Stomach (tissue), 9 donors: ENCODE measurements around the gene PKD1. TPM values are rescaled to one million over a fixed set of nuclear protein-coding genes. Genes with fewer than 3 reads are reported as not detected.
A peak's percentile ranks its signal among the peaks of the same experiment; 100 is the strongest.

Experiments
- DNase-seq, 2 donors: peaks; one replicate each; pipeline versions ENCODE4 v3.0.0 to v3.0.0-alpha.2; 2013 to 2019
- H3K27ac ChIP-seq, 5 donors: fragments of 200-600 bp in 4 of 5; sonication (generic) in 4 of 5; one replicate each; pipeline ENCODE4 v1.5.1; 2013 to 2019; ENCODE audit warnings: mild to moderate bottlenecking in 1 of 5, moderate library complexity in 1 of 5
- H3K27me3 ChIP-seq, 3 donors: fragments of 200-600 bp; sonication (generic); one replicate each; pipeline ENCODE4 v1.5.1; 2017 to 2019; ENCODE audit warnings: mixed run types in 1 of 3
- H3K36me3 ChIP-seq, 4 donors: fragments of 200-600 bp; sonication (generic); 1 replicate in 3 of 4; 2 replicates in 1 of 4; pipeline ENCODE4 v1.5.1; 2016 to 2019
- H3K4me1 ChIP-seq, 4 donors: fragments of 200-600 bp; sonication (generic); one replicate each; pipeline ENCODE4 v1.5.1; 2016 to 2019
- H3K4me3 ChIP-seq, 4 donors: fragments of 200-600 bp; sonication (generic) in 3 of 4; one replicate each; pipeline ENCODE4 v1.5.1; 2016 to 2019; ENCODE audit warnings: mild to moderate bottlenecking in 1 of 4
- H3K9me3 ChIP-seq, 4 donors: fragments of 200-600 bp; sonication (generic); one replicate each; pipeline ENCODE4 v1.5.1; 2016 to 2019
- CTCF ChIP-seq, 7 experiments: fragments of 450-650 bp in 4 of 7; fragments of 200-600 bp in 3 of 7; sonication (generic) in 3 of 7; IDR thresholded peaks; one replicate each; pipeline ENCODE4 v1.5.1; 2016 to 2019; ENCODE audit warnings: antibody characterized with exemption in 7 of 7, control low read depth in 2 of 7, mild to moderate bottlenecking in 1 of 7
- EP300 ChIP-seq: sonication (generic); formaldehyde crosslinking; IDR thresholded peaks from one replicate; pipeline ENCODE4 v1.6.1; 2017; ENCODE audit warnings: antibody characterized with exemption
- POLR2A ChIP-seq, 4 donors: fragments of 450-650 bp; IDR thresholded peaks; one replicate each; pipeline ENCODE4 v1.6.1; 2016; ENCODE audit warnings: antibody characterized with exemption in 4 of 4, control low read depth in 2 of 4, mild to moderate bottlenecking in 1 of 4, moderate library complexity in 1 of 4
- POLR2AphosphoS5 ChIP-seq, 3 donors: sonication (generic); formaldehyde crosslinking; IDR thresholded peaks; one replicate each; pipeline ENCODE4 v1.6.1; 2016; ENCODE audit warnings: antibody characterized with exemption in 3 of 3
- WGBS, 5 donors: extraction: QIAGEN DNeasy Blood & Tissue Kit in 3 of 5; methylation state at CpG; one replicate each; pipeline versions ENCODE4 v1.1.5 to v1.1.7; 2013 to 2018; 5-methylcytosine and 5-hydroxymethylcytosine counted together
- intact Hi-C: fragments of 100-400 bp; cut with DNase I; formaldehyde crosslinking; loops from one replicate; pipeline ENCODE4 v1.15.1; 2023; ENCODE audit warnings: low total_unique reads
- polyA plus RNA-seq, 3 donors: library from polyadenylated mRNA; stranded (reverse); fragments of 200-250 nt; gene quantifications; one replicate each; pipeline ENCODE4 v1.2.3, GENCODE V29; 2013
- total RNA-seq, 5 donors: library from RNA; depleted of rRNA; stranded (reverse); fragments of >200 nt; gene quantifications; one replicate each; pipeline versions ENCODE4 v1.1.0 to v1.2.3, GENCODE V29; 2014 to 2016
- donor health status: healthy with polysubstance abuse.
- donor health status: Bipolar disorder and iron deficiency.
- donor health status: healthy.

The PKD1 gene
- total and polyA plus RNA-seq, 8 donors: 10.4 to 776 (median 90.7) TPM

- H3K27me3 ChIP-seq: no peaks in the 10 kb centered on the region
- peak within 1 kb of the TSS; percentile 80 to 89 (median 81) for H3K27ac ChIP-seq
- WGBS, 5 donors: 0 to 1% (median 0%) methylated on average over 47 to 81 of the region's 81 CpGs
- peaks cover 12 to 39% (median 28%) of the 10 kb centered on the region in 4 donors for H3K36me3 ChIP-seq
- TF ChIP-seq CTCF (IDR thresholded peaks at IDR 0.05): peak in 5 of 7 experiments; percentile 8 to 70 (median 52)
- no peak for TF ChIP-seq EP300
- peak; percentile 51 to 93 (median 83) for TF ChIP-seq POLR2AphosphoS5 (IDR thresholded peaks at IDR 0.05)
- no peak for TF ChIP-seq POLR2A (IDR thresholded peaks at IDR 0.05)
- peaks cover 35 to 64% (median 56%) of the 10 kb centered on the region in 4 donors for H3K4me1 ChIP-seq
- intact Hi-C loops: no loop called here
- H3K9me3 ChIP-seq: no peaks in the 10 kb centered on the region
- DNase-seq: peak; percentile 97 to 99
- peak within 1 kb of the TSS; percentile 77 to 99 (median 98) for H3K4me3 ChIP-seq
These were observed 88.2 kb downstream of the PKD1 start, which contains the start of the genes NTHL1 and TSC2 for GRCh38 chr16:2047330-2048115. Gene NTHL1 (minus strand): TSS chr16:2047834. CDS start chr16:2047823, 11 bp downstream. Gene TSC2 (plus strand): TSS chr16:2047985. CDS start chr16:2048616, 631 bp downstream.

GRCh38 chr16:2046893-2047329 is 88.8 kb downstream of the PKD1 start:
- TF ChIP-seq CTCF (IDR thresholded peaks at IDR 0.05): no peak
- TF ChIP-seq POLR2AphosphoS5 (IDR thresholded peaks at IDR 0.05): peak in 1 of 3 donors; percentile 21
- 15 to 19% (median 18%) methylated on average over 8 of the region's 8 CpGs for WGBS, 5 donors
- intact Hi-C loops: no loop called here
- no peak for DNase-seq
- peak overlapping the region; percentile 67 to 89 (median 80) for H3K27ac ChIP-seq
- H3K36me3 ChIP-seq: peaks cover 12 to 33% (median 21%) of the 10 kb centered on the region in 4 donors
- H3K4me3 ChIP-seq: peak overlapping the region; percentile 77 to 99 (median 98)
- H3K4me1 ChIP-seq: peaks cover 41 to 70% (median 62%) of the 10 kb centered on the region in 4 donors
- no peaks in the 10 kb centered on the region for H3K9me3 ChIP-seq
- H3K27me3 ChIP-seq: no peaks in the 10 kb centered on the region

GRCh38 chr16:2045965-2046892 is 89.5 kb downstream of the PKD1 start:
- Histone ChIP-seq H3K27me3 (no peaks in the 10 kb centered on the region), H3K36me3 (peaks cover 11 to 26% (median 15%) of the 10 kb centered on the region in 4 donors), H3K27ac (peak overlapping the region in 4 of 5 donors; percentile 80 to 89 (median 82)), H3K4me3 (peak overlapping the region; percentile 77 to 99 (median 98)), H3K4me1 (peaks cover 48 to 77% (median 68%) of the 10 kb centered on the region in 4 donors), H3K9me3 (no peaks in the 10 kb centered on the region)
- intact Hi-C loops: no loop called here
- TF ChIP-seq CTCF (IDR thresholded peaks at IDR 0.05) (no peak), POLR2AphosphoS5 (IDR thresholded peaks at IDR 0.05) (no peak), POLR2A (IDR thresholded peaks at IDR 0.05) (no peak), EP300 (no peak)
- DNase-seq: no peak
- 86 to 90% (median 88%) methylated on average over 21 of the region's 21 CpGs for WGBS, 5 donors

GRCh38 chr16:2044541-2044940 is 91.2 kb downstream of the PKD1 start:
- TF ChIP-seq POLR2AphosphoS5 (IDR thresholded peaks at IDR 0.05) (no peak), CTCF (IDR thresholded peaks at IDR 0.05) (no peak), EP300 (no peak), POLR2A (IDR thresholded peaks at IDR 0.05) (no peak)
- DNase-seq: no peak
- Histone ChIP-seq H3K4me1 (peaks cover 64 to 92% (median 85%) of the 10 kb centered on the region in 4 donors), H3K36me3 (peaks cover 0 to 14% (median 1%) of the 10 kb centered on the region in 4 donors), H3K27ac (peak overlapping the region in 4 of 5 donors; percentile 26 to 95 (median 90)), H3K27me3 (no peaks in the 10 kb centered on the region), H3K9me3 (no peaks in the 10 kb centered on the region), H3K4me3 (no peak overlapping the region)
- intact Hi-C loops: no loop called here
- 75 to 98% (median 89%) methylated on average over 18 to 22 of the region's 22 CpGs for WGBS, 5 donors
